ENCODE data around the gene EPYC.
A peak's percentile ranks its signal among the peaks of the same experiment; 100 is the strongest.

EPYC gene

GRCh38 chr12:90984114-90984513 lies 20.7 kb downstream of the EPYC start:
- no peak for TF ChIP-seq CTCF (IDR thresholded peaks at IDR 0.05; ENCODE audit: insufficient read depth, low read depth, low read length, missing control alignments)
- no peak for DNase-seq (ENCODE audit: low read depth)
- H3K4me3 ChIP-seq (ENCODE audit: low read depth, low read length) = no peak overlapping the region

- no peak for TF ChIP-seq CTCF (IDR thresholded peaks at IDR 0.05; ENCODE audit: insufficient read depth, low read depth, low read length, missing control alignments)
- H3K4me3 ChIP-seq (ENCODE audit: low read depth, low read length) = no peak overlapping the region
Observed at GRCh38 chr12:90982170-90982569, 22.6 kb downstream of the EPYC start.

GRCh38 chr12:90979951-90980350 lies 24.8 kb downstream of the EPYC start:
- DNase-seq (ENCODE audit: low read depth) = no peak
- no peak overlapping the region for H3K4me3 ChIP-seq (ENCODE audit: low read depth, low read length)
- no peak for TF ChIP-seq CTCF (IDR thresholded peaks at IDR 0.05; ENCODE audit: insufficient read depth, low read depth, low read length, missing control alignments)

More at GRCh38 chr12:90982170-90982569, 22.6 kb downstream of the EPYC start:
- no peak for DNase-seq (ENCODE audit: low read depth)

- no peak for DNase-seq (ENCODE audit: low read depth)
- H3K4me3 ChIP-seq (ENCODE audit: low read depth, low read length) = no peak overlapping the region
- no peak for TF ChIP-seq CTCF (IDR thresholded peaks at IDR 0.05; ENCODE audit: insufficient read depth, low read depth, low read length, missing control alignments)
Observed at GRCh38 chr12:90979019-90979418, 25.8 kb downstream of the EPYC start.

- TF ChIP-seq CTCF (IDR thresholded peaks at IDR 0.05; ENCODE audit: insufficient read depth, low read depth, low read length, missing control alignments) = peak; percentile 60
- DNase-seq (ENCODE audit: low read depth) = peak; percentile 46
Observed at GRCh38 chr12:90978117-90978770, 26.5 kb downstream of the EPYC start.

GRCh38 chr12:90977224-90977623 lies 27.5 kb downstream of the EPYC start:
- no peak overlapping the region for H3K4me3 ChIP-seq (ENCODE audit: low read depth, low read length)
- DNase-seq (ENCODE audit: low read depth) = no peak
- TF ChIP-seq CTCF (IDR thresholded peaks at IDR 0.05; ENCODE audit: insufficient read depth, low read depth, low read length, missing control alignments) = no peak

More at GRCh38 chr12:90978117-90978770, 26.5 kb downstream of the EPYC start:
- H3K4me3 ChIP-seq (ENCODE audit: low read depth, low read length) = no peak overlapping the region

GRCh38 chr12:90974286-90974685 lies 30.5 kb downstream of the EPYC start:
- DNase-seq (ENCODE audit: low read depth) = no peak
- no peak for TF ChIP-seq CTCF (IDR thresholded peaks at IDR 0.05; ENCODE audit: insufficient read depth, low read depth, low read length, missing control alignments)
- H3K4me3 ChIP-seq (ENCODE audit: low read depth, low read length) = no peak overlapping the region

Data from GM12865 (cell line).